SH-SY5Y (cell line): ENCODE results near the gene FTHL17.

Source experiments
- GATA2 ChIP-seq: IDR thresholded peaks from 2 replicates; pipeline ENCODE4 v1.6.1; 2011; ENCODE audit warnings: mild to moderate bottlenecking, low read depth, low read length
- GATA3 ChIP-seq: IDR thresholded peaks from 2 replicates; pipeline ENCODE4 v1.6.1; 2011; ENCODE audit warnings: low read depth, mild to moderate bottlenecking, low read length, moderate library complexity

DNA sequence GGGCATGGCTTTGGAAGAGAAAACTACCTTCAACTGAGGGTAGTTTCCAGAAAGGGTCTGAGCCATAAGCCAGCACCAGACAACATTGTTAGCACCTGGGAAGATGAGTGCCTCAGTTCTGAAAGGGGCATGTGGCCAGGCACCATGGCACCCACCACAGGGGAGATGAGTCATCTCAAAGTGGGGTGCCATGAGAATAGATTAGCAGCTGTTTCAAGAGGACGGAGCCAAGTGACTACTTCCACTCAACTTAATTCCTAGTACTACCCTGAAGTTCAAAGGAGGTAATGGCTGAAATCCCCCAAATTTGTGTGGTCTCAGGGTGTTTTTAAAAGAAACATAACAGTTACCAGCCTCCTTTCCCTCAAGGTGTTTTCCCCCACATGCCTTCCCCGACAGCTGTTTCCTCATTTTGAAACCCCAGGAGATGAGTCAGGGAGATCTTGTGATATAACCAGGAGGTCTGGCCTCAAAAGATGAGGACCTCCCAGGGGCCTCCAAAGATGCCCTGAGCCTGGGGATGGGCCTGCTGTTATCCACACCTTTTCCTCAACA is 27.8 kb upstream of the FTHL17 start:
- TF ChIP-seq GATA3: no peak
- TF ChIP-seq GATA2: no peak
